K562 (cell line): Measurements from ENCODE around the gene LENEP. TPM values are rescaled to one million over a fixed set of nuclear protein-coding genes. Genes with fewer than 3 reads are reported as not detected.
A peak's percentile ranks its signal among the peaks of the same experiment; 100 is the strongest.

ENCODE experiments used
- ATAC-seq: fragments of 200-7000 bp; cut with Tn5 transposase; 3 replicates; pipeline ENCODE4 v1.9.1; 2020; ENCODE audit warnings: moderate library complexity
- BruUV-seq: library from RNA; stranded (reverse); fragments of 400-500 nt; replicated peaks from 2 replicates; lab custom pipeline; 2021; lab: Mats Ljungman, UMichigan
- CTCF ChIA-PET: fragments of 300-600 bp; formaldehyde crosslinking; extraction: SDS; loops from one replicate; lab custom pipeline; 2021; ENCODE audit warnings: low intra/inter-chr PET ratio; lab: Yijun Ruan, JAX
- POLR2A ChIA-PET: fragments of 300-600, 350-650 bp; sonication (Branson Sonifier 250); formaldehyde crosslinking; extraction: SDS; loops from one replicate; lab custom pipeline; 2021; ENCODE audit warnings: antibody characterized with exemption, inconsistent platforms; lab: Yijun Ruan, JAX
- DNase-seq, 4 experiments: peaks; one replicate each; pipeline versions ENCODE4 v3.0.0 to v3.0.0-alpha.2; 2011 to 2018; ENCODE audit warnings: low spot score in 3 of 4, mixed read lengths in 3 of 4; ENCODE audit errors: extremely low read depth in 1 of 4
- FAIRE-seq: peaks from 2 replicates; lab custom pipeline; 2011; peaks lifted over from hg19 to GRCh38; lab: Jason Lieb, UNC
- H2AFZ ChIP-seq: 2 replicates; pipeline ENCODE4 v1.6.0; 2011; ENCODE audit warnings: low read depth, low read length, control low read depth, inconsistent platforms
- H3K27ac ChIP-seq: fragments of 200-600 bp; 3 replicates; pipeline ENCODE4 v1.8.0; 2011; ENCODE audit warnings: low read depth, mild to moderate bottlenecking, control low read depth, inconsistent platforms, low read length, moderate library complexity, mixed read lengths; ENCODE audit errors: extremely low read depth
- H3K27me3 ChIP-seq, 2 experiments: fragments of 300-600 bp in 1 of 2; 2 replicates in 1 of 2; 3 replicates in 1 of 2; pipeline versions ENCODE4 v1.6.0 to v1.8.0; 2011; ENCODE audit warnings: inconsistent platforms in 2 of 2, low read length in 2 of 2, mild to moderate bottlenecking in 1 of 2, mixed read lengths in 1 of 2, moderate library complexity in 1 of 2; ENCODE audit not compliant: control insufficient read depth in 2 of 2, insufficient read depth in 2 of 2
- H3K36me3 ChIP-seq: fragments of 300-600 bp; 3 replicates; pipeline ENCODE4 v1.8.0; 2011; ENCODE audit warnings: mild to moderate bottlenecking, low read length, inconsistent platforms; ENCODE audit not compliant: control insufficient read depth, insufficient read depth
- H3K4me1 ChIP-seq, 2 experiments: fragments of 200-600 bp in 1 of 2; replicated peaks in 1 of 2; 2 replicates in 1 of 2; 3 replicates in 1 of 2; pipeline versions ENCODE4 v1.5.1 to v1.8.0; 2011; ENCODE audit warnings: inconsistent platforms in 2 of 2, low read length in 2 of 2, mild to moderate bottlenecking in 1 of 2, mixed read lengths in 1 of 2, moderate library complexity in 1 of 2; ENCODE audit not compliant: control insufficient read depth in 2 of 2, insufficient read depth in 2 of 2
- H3K4me2 ChIP-seq: 2 replicates; pipeline ENCODE4 v1.6.1; 2011; ENCODE audit warnings: low read length, control low read depth, inconsistent platforms, mixed read lengths; ENCODE audit not compliant: insufficient read depth
- H3K4me3 ChIP-seq: fragments of 200-600 bp; sonication (generic), shearing (Covaris generic); 2 replicates; pipeline ENCODE4 v1.5.1; 2016; ENCODE audit warnings: control low read depth, inconsistent platforms
- H3K79me2 ChIP-seq: fragments of 200-600 bp; 3 replicates; pipeline ENCODE4 v1.8.0; 2011; ENCODE audit warnings: low read length, inconsistent platforms; ENCODE audit not compliant: control insufficient read depth, insufficient read depth
- H3K9ac ChIP-seq, 2 experiments: 2 replicates each; pipeline versions ENCODE4 v1.6.0 to v1.6.1; 2011; ENCODE audit warnings: low read depth in 2 of 2, low read length in 2 of 2, control low read depth in 1 of 2, inconsistent platforms in 1 of 2, mild to moderate bottlenecking in 1 of 2, mixed read lengths in 1 of 2; ENCODE audit not compliant: insufficient read depth in 1 of 2
- H3K9me1 ChIP-seq: one replicate; pipeline ENCODE4 v1.6.0; 2011; ENCODE audit warnings: inconsistent platforms, mild to moderate bottlenecking, low read length, moderate library complexity; ENCODE audit not compliant: control insufficient read depth, insufficient read depth
- H3K9me3 ChIP-seq: replicated peaks from 2 replicates; pipeline ENCODE4 v1.5.1; 2011; ENCODE audit warnings: low read depth, low read length, inconsistent platforms; ENCODE audit not compliant: control insufficient read depth, insufficient read depth
- H4K20me1 ChIP-seq: replicated peaks from 2 replicates; pipeline ENCODE4 v1.6.1; 2011; ENCODE audit warnings: low read length, inconsistent platforms, mixed read lengths; ENCODE audit not compliant: control insufficient read depth, insufficient read depth
- FOXP1 ChIP-seq: sonication (generic); formaldehyde crosslinking; IDR thresholded peaks from 2 replicates; pipeline ENCODE4 v1.8.0; 2022; ENCODE audit warnings: mild to moderate bottlenecking, missing genetic modification reagents
- KDM5B ChIP-seq: fragments of 200-600 bp; sonication (generic); IDR thresholded peaks from 2 replicates; pipeline ENCODE4 v1.6.1; 2012; ENCODE audit warnings: low read depth, mild to moderate bottlenecking, moderate library complexity, low read length, control low read depth, inconsistent platforms; ENCODE audit not compliant: insufficient replicate concordance
- POLR2B ChIP-seq: fragments of 450-650 bp; IDR thresholded peaks from 2 replicates; pipeline ENCODE4 v1.6.1; 2018; ENCODE audit warnings: low read depth; ENCODE audit not compliant: partially characterized antibody
- TCF7 ChIP-seq: sonication (generic); IDR thresholded peaks from 2 replicates; pipeline ENCODE4 v1.6.1; 2016; ENCODE audit warnings: antibody characterized with exemption, borderline replicate concordance
- ZNF282 ChIP-seq: sonication (generic); formaldehyde crosslinking; IDR thresholded peaks from 2 replicates; pipeline ENCODE4 v1.8.1; 2023; ENCODE audit warnings: missing genetic modification reagents
- WGBS: fragments of 100-300 bp; shearing (Covaris generic); methylation state at CpG from one replicate; pipeline ENCODE4 v1.1.6; 2016; ENCODE audit warnings: low coverage, mixed read lengths; ENCODE audit not compliant: insufficient coverage; ENCODE audit errors: missing lambda C conversion rate; 5-methylcytosine and 5-hydroxymethylcytosine counted together
- in situ Hi-C: fragments of 300-500 bp; cut with MboI; formaldehyde crosslinking; loops from 4 replicates; pipeline ENCODE4 v1.15.0; 2018; ENCODE audit warnings: inconsistent platforms, mixed read lengths
- intact Hi-C: fragments of 100-400 bp; cut with micrococcal nuclease; formaldehyde crosslinking; loops from 2 replicates; pipeline ENCODE4 v1.14.2; 2022
- polyA plus RNA-seq, 8 experiments: library from polyadenylated mRNA; depleted of rRNA in 4 of 8; stranded (reverse) in 5 of 8; unstranded in 3 of 8; fragments of >200 nt; fragmentation: Nextera tagmentation in 2 of 8; fragmentation: Illumina TruSeq in 1 of 8; extraction: Ambion mirVana in 2 of 8; extraction: Trizol in 1 of 8; gene quantifications; 2 replicates each; pipeline versions ENCODE4 v1.2.1 to v1.2.3, GENCODE V29; 2011 to 2014; ENCODE audit warnings: inconsistent platforms in 1 of 8, missing spikeins in 1 of 8
- total RNA-seq, 7 experiments: library from RNA; depleted of rRNA in 6 of 7; stranded (reverse); fragments of >200 nt in 6 of 7; fragmentation: Illumina TruSeq in 2 of 7; extraction: Trizol in 2 of 7; gene quantifications; 2 replicates each; pipeline versions ENCODE4 v1.2.1 to v1.2.3, GENCODE V29; 2011 to 2021; ENCODE audit warnings: low replicate concordance in 1 of 7
- TF ChIP-seq, protein P1 (sequence below): sonication (generic); formaldehyde crosslinking; IDR thresholded peaks from 2 replicates; pipeline ENCODE4 v1.9.0; 2022; ENCODE audit warnings: mild to moderate bottlenecking, missing genetic modification reagents

Gene LENEP
- total and polyA plus RNA-seq, 9 of the 15 experiments (the other 6 are each of a cell fraction or from before 2014, with no cell fraction given): 0.23 to 0.87 (median 0.67) TPM; not detected in 5

DNA sequence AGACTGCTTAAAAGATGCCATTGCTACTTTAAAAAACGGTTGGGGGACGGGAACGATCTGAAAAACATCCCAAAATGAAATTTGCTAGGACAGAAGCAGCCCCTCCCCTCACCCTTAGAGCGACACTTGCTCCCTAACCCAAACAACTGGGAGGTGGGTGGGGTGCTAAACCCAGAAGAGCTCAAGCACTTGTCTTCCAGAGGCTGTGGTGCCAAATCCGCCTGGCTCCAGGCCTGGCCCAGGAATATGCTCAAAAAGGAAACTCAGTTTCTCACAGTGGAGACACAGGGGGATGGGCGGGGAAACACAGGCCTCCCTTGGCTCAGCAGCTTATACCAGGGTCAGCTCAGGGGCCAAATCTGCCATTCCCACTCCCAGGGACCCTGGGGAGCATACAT, 36.8 kb upstream of the LENEP start:
- peak overlapping the region; percentile 50 for H3K4me3 ChIP-seq
- TF ChIP-seq, protein P1, sequence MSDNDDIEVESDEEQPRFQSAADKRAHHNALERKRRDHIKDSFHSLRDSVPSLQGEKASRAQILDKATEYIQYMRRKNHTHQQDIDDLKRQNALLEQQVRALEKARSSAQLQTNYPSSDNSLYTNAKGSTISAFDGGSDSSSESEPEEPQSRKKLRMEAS (CRISPR knock-in tag): 0 out of 2 replicates have a peak, but pooled peaks have one; percentile 27
- TF ChIP-seq KDM5B (peak; percentile 37), POLR2B (peak; percentile 1), FOXP1 (CRISPR knock-in tag) (0 out of 2 replicates have a peak, but pooled peaks have one; percentile 49), ZNF282 (CRISPR knock-in tag) (no peak), TCF7 (no peak)
- peaks cover 24% of the 10 kb centered on the region for H3K79me2 ChIP-seq
- FAIRE-seq: no peak
- in situ Hi-C loops (loop anchor here (5.0 kb wide), 1 partner anchor 106 kb away; the partner anchor contains the start of gene EFNA4), intact Hi-C loops (no loop called here)
- H2AFZ ChIP-seq: peak overlapping the region; percentile 91
- BruUV-seq: no TSS peak
- H3K27ac ChIP-seq: peak overlapping the region; percentile 63; the same call in 2 of the 3 replicates
- no peak for DNase-seq
- no peaks in the 10 kb centered on the region for H3K9me3 ChIP-seq
- H3K4me1 ChIP-seq: peaks cover 31 to 46% of the 10 kb centered on the region in 2 experiments
- H4K20me1 ChIP-seq: no peaks in the 10 kb centered on the region
- H3K27me3 ChIP-seq: no peaks in the 10 kb centered on the region
- peaks cover 22% of the 10 kb centered on the region; the same call in 2 of the 3 replicates for H3K36me3 ChIP-seq
- peak overlapping the region; percentile 62 to 85; a peak in 3 of 4 replicates for H3K9ac ChIP-seq
- ATAC-seq: no peak; the same call in 2 of the 3 replicates
- POLR2A ChIA-PET: interaction anchor here (0.6 to 4.8 kb wide), 11 partner anchors 10 to 64 kb away, joined by 3 to 20 read pairs (median 4); partner anchors contain the start of genes CKS1B, FLAD1, LENEP and SHC1
- H3K9me1 ChIP-seq: no peaks in the 10 kb centered on the region
- 20% methylated on average over 6 of the region's 6 CpGs for WGBS
- CTCF ChIA-PET: interaction anchor here (1.0 to 2.4 kb wide), 3 partner anchors 39 to 61 kb away, joined by 3 to 11 read pairs (median 4); no protein-coding TSS in a partner anchor
- peak overlapping the region; percentile 90 for H3K4me2 ChIP-seq
